ENCODE measurements around the gene CACNG5. TPM values are rescaled to one million over a fixed set of nuclear protein-coding genes. Genes with fewer than 3 reads are reported as not detected.
A peak's percentile ranks its signal among the peaks of the same experiment; 100 is the strongest.

The CACNG5 gene, protein sequence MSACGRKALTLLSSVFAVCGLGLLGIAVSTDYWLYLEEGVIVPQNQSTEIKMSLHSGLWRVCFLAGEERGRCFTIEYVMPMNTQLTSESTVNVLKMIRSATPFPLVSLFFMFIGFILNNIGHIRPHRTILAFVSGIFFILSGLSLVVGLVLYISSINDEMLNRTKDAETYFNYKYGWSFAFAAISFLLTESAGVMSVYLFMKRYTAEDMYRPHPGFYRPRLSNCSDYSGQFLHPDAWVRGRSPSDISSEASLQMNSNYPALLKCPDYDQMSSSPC
- total RNA-seq, result under 1 TPM in 1 of 2 donors, not detected in 1; 0.55 TPM
- polyA plus RNA-seq (ENCODE audit: insufficient read depth, low read depth, low replicate concordance), result not detected
- long read RNA-seq, donor 1, result 0 reads
- long read RNA-seq, donor 2, result 0 reads

DNA sequence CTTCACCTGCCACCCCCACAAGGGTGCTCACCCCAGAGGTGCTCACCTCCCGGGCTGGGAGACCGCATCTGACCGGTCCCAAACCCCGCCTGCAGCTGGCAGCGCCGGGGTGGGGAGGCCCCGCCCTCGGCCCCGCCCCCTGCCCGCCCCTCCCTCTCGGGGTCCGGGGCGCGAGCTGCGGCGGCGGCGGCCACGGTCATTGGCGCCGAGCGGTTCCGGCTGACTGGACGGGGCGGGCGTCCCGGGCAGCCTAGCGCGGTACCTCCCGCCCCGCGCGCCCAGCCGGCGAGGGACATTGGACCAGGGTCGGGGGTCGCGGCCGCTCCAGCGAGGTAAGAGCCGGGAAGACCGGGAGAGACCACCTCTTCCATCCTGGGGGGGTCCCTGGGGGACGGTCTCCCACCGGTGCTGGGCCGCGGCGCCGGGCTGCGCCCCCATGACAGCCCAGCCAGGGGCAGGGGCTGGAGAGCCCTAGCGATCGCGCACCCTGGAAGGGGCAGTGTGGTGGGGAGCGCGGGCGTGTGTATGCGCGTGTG, at the start of gene CACNG5:
CACNG5 (plus strand) TSS at position 199 of the 536 bp plus-strand sequence. CDS start 42,216 bp downstream, outside the sequence.
- WGBS, 2 donors, result 4 to 10% methylated on average over 6 to 49 of the region's 57 CpGs
- Histone ChIP-seq H3K9me3 (no peaks in the 10 kb centered on the region), H3K27me3 (no peaks in the 10 kb centered on the region), H3K4me3 (peak within 1 kb of the TSS; percentile 38 to 43), H3K36me3 (ENCODE audit: low read depth, missing control alignments) (no peaks in the 10 kb centered on the region), H3K27ac (no peak within 1 kb of the TSS), H3K4me1 (no peaks in the 10 kb centered on the region)
- intact Hi-C loops (cut with DNase I; ENCODE audit: low total_unique reads), result no loop called here
- no peak for TF ChIP-seq POLR2A (IDR thresholded peaks at IDR 0.05)
- TF ChIP-seq, protein P1, sequence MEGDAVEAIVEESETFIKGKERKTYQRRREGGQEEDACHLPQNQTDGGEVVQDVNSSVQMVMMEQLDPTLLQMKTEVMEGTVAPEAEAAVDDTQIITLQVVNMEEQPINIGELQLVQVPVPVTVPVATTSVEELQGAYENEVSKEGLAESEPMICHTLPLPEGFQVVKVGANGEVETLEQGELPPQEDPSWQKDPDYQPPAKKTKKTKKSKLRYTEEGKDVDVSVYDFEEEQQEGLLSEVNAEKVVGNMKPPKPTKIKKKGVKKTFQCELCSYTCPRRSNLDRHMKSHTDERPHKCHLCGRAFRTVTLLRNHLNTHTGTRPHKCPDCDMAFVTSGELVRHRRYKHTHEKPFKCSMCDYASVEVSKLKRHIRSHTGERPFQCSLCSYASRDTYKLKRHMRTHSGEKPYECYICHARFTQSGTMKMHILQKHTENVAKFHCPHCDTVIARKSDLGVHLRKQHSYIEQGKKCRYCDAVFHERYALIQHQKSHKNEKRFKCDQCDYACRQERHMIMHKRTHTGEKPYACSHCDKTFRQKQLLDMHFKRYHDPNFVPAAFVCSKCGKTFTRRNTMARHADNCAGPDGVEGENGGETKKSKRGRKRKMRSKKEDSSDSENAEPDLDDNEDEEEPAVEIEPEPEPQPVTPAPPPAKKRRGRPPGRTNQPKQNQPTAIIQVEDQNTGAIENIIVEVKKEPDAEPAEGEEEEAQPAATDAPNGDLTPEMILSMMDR (IDR thresholded peaks at IDR 0.05), result no peak
- DNase-seq, result peak; percentile 16

DNA sequence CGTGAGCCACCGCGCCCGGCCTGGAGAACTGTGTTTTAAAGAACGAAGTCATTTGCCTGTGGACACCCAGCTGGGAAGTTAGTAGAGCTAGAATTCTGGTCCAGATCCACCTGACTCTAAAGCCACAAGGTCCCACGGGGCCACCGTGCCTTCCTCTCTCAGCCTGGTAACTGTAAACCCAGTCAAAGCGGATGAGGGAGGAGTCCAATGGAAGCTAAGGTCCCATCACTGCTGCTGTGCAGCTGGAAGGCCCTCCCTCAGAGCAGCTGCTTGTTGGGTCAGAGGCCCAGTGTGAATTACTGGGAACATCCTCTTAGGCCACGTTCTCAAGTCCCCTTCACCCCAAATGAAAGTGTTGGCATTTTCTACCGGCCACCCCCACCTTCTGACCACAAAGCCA, 48.8 kb upstream of the CACNG5 start:
- H3K9me3 ChIP-seq, result no peaks in the 10 kb centered on the region
- TF ChIP-seq, protein P1 (IDR thresholded peaks at IDR 0.05), result no peak
- TF ChIP-seq POLR2A (IDR thresholded peaks at IDR 0.05), result no peak
- WGBS, 2 donors, result 88 to 91% methylated on average over 10 of the region's 10 CpGs
- H3K4me1 ChIP-seq, result peaks cover 3% of the 10 kb centered on the region
- H3K27ac ChIP-seq, result no peak overlapping the region
- H3K36me3 ChIP-seq (ENCODE audit: low read depth, missing control alignments), result no peaks in the 10 kb centered on the region
- no peak for DNase-seq
- H3K27me3 ChIP-seq, result no peaks in the 10 kb centered on the region
- H3K4me3 ChIP-seq, result no peak overlapping the region
- intact Hi-C loops (cut with DNase I; ENCODE audit: low total_unique reads), result no loop called here

DNA sequence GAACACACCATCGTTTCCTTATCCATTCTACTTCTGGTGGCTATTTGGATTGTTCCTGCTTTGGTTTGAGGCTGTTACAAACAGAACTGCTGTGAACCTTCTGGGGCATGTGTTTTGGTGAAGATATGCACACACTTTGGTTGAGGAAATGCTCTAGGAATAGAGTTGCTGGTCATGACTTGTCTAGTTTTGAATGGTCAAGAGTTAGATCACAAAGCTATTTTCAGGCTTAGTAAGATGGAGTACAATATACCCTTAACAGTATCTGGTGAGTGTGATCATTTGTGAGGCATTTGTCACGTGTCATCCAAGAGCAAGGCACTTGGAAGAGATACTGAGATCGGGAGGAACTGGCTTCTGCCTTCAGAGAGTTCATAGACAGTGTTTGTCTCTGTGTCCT, 47.0 kb upstream of the CACNG5 start:
- no peaks in the 10 kb centered on the region for H3K9me3 ChIP-seq
- TF ChIP-seq, protein P1 (IDR thresholded peaks at IDR 0.05), result no peak
- TF ChIP-seq POLR2A (IDR thresholded peaks at IDR 0.05), result no peak
- H3K4me1 ChIP-seq, result peaks cover 3% of the 10 kb centered on the region
- no peaks in the 10 kb centered on the region for H3K27me3 ChIP-seq
- no peak for DNase-seq
- H3K4me3 ChIP-seq, result no peak overlapping the region
- WGBS, 2 donors, result 80 to 81% methylated on average over 3 of the region's 3 CpGs
- intact Hi-C loops (cut with DNase I; ENCODE audit: low total_unique reads), result no loop called here
- H3K27ac ChIP-seq, result no peak overlapping the region
- no peaks in the 10 kb centered on the region for H3K36me3 ChIP-seq (ENCODE audit: low read depth, missing control alignments)

DNA sequence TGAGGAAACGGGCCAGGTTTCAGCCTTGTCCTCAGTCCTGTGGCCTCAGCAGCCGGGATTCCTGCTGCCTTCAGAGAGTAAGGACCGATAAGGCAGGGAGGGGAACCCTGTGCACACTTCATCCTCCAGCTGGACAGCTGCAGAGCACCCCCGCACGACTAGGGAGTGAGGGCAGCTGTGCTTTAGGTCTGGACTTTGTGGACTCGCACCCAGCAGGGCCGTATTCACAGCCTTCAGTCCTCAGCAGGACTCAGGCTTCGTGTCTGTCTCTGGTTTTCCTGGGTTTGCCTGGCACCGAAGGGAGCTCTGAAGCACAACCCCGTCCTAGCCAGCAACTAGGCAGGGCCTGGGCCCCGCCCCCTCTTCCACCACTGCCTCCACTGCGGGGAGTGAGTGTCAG, 45.8 kb upstream of the CACNG5 start:
- Histone ChIP-seq H3K27me3 (no peaks in the 10 kb centered on the region), H3K27ac (peak overlapping the region; percentile 30 to 31), H3K4me1 (peaks cover 3% of the 10 kb centered on the region), H3K9me3 (no peaks in the 10 kb centered on the region), H3K36me3 (ENCODE audit: low read depth, missing control alignments) (no peaks in the 10 kb centered on the region), H3K4me3 (no peak overlapping the region)
- WGBS, 2 donors, result 38 to 56% methylated on average over 9 to 12 of the region's 12 CpGs
- TF ChIP-seq POLR2A (IDR thresholded peaks at IDR 0.05), result no peak
- TF ChIP-seq, protein P1 (IDR thresholded peaks at IDR 0.05), result no peak
- intact Hi-C loops (cut with DNase I; ENCODE audit: low total_unique reads), result no loop called here
- DNase-seq, result peak; percentile 30
